SU-DHL-6 (cell line): ENCODE data around the gene ZNF580.
A peak's percentile ranks its signal among the peaks of the same experiment; 100 is the strongest.

Source experiments
- H2AFZ ChIP-seq: fragments of 200-600 bp; sonication (generic); 2 replicates; pipeline ENCODE4 v1.6.1; 2014; ENCODE audit warnings: low read depth, mild to moderate bottlenecking, moderate library complexity, mixed read lengths, antibody characterized with exemption, low read length; ENCODE audit not compliant: severe bottlenecking
- H3F3A ChIP-seq: fragments of 200-600 bp; shearing (Covaris generic); 2 replicates; pipeline ENCODE4 v1.6.0; 2016; ENCODE audit warnings: antibody characterized with exemption, mild to moderate bottlenecking; ENCODE audit not compliant: insufficient read depth
- H3K27ac ChIP-seq: fragments of 200-600 bp; sonication (generic); 2 replicates; pipeline ENCODE4 v1.5.1; 2016; ENCODE audit warnings: low read depth, mild to moderate bottlenecking, low read length, moderate library complexity, mixed read lengths
- H3K27me3 ChIP-seq: fragments of 200-600 bp; sonication (generic), shearing (Covaris generic); 2 replicates; pipeline ENCODE4 v1.6.0; 2014; ENCODE audit warnings: mild to moderate bottlenecking, low read length
- H3K36me3 ChIP-seq: fragments of 200-600 bp; sonication (generic); 2 replicates; pipeline ENCODE4 v1.6.1; 2014; ENCODE audit warnings: mild to moderate bottlenecking, low read length, mixed read lengths
- H3K4me2 ChIP-seq: fragments of 300-600, 200-600 bp; shearing (Covaris generic), sonication (generic); 2 replicates; pipeline ENCODE4 v1.6.0; 2014; ENCODE audit warnings: low read length, low read depth, mild to moderate bottlenecking; ENCODE audit not compliant: poor library complexity, severe bottlenecking
- H3K4me3 ChIP-seq: fragments of 200-600 bp; sonication (generic); 2 replicates; pipeline ENCODE4 v1.5.1; 2014; ENCODE audit warnings: antibody characterized with exemption, low read length, mild to moderate bottlenecking, mixed read lengths; ENCODE audit not compliant: insufficient read depth, poor library complexity, severe bottlenecking
- H3K79me2 ChIP-seq: fragments of 200-600 bp; sonication (generic); 2 replicates; pipeline ENCODE4 v1.6.1; 2014; ENCODE audit warnings: mild to moderate bottlenecking, low read length, moderate library complexity; ENCODE audit not compliant: insufficient read depth
- H3K9ac ChIP-seq: fragments of 200-600 bp; sonication (generic); 2 replicates; pipeline ENCODE4 v1.7.0; 2014; ENCODE audit warnings: mild to moderate bottlenecking, low read length
- H3K9me2 ChIP-seq: fragments of 200-600 bp; sonication (generic); replicated peaks from 2 replicates; pipeline ENCODE4 v1.6.1; 2014; ENCODE audit warnings: low read length; ENCODE audit not compliant: insufficient read depth
- H3K9me3 ChIP-seq: fragments of 200-600 bp; sonication (generic); 2 replicates; pipeline ENCODE4 v1.6.1; 2014; ENCODE audit warnings: low read length, mixed read lengths; ENCODE audit not compliant: insufficient read depth
- H4K20me1 ChIP-seq: fragments of 200-600 bp; sonication (generic); 2 replicates; pipeline ENCODE4 v1.6.1; 2014; ENCODE audit warnings: low read depth, mild to moderate bottlenecking, antibody characterized with exemption, low read length, moderate library complexity, mixed read lengths
- CTCF ChIP-seq: fragments of 200-600 bp; sonication (generic); IDR thresholded peaks from one replicate; pipeline ENCODE4 v1.5.1; 2017; ENCODE audit warnings: antibody characterized with exemption, mild to moderate bottlenecking, low read length, moderate library complexity; ENCODE audit not compliant: insufficient read depth, poor library complexity, severe bottlenecking
- EZH2phosphoT487 ChIP-seq: fragments of 200-600 bp; sonication (generic), shearing (Covaris generic); conservative IDR thresholded peaks from 2 replicates; pipeline ENCODE4 v1.6.1; 2018; ENCODE audit warnings: mild to moderate bottlenecking, antibody characterized with exemption, low read length, moderate library complexity, mixed read lengths

ZNF580 gene

GRCh38 chr19:55597501-55597921 is 43.3 kb upstream of the ZNF580 start:
- no peaks in the 10 kb centered on the region for H3K9me2 ChIP-seq
- H3K27ac ChIP-seq, result no peak overlapping the region
- no peaks in the 10 kb centered on the region for H3K9me3 ChIP-seq
- H4K20me1 ChIP-seq, result no peaks in the 10 kb centered on the region
- H2AFZ ChIP-seq, result no peak overlapping the region
- H3K27me3 ChIP-seq, result no peaks in the 10 kb centered on the region
- H3K4me3 ChIP-seq, result no peak overlapping the region
- H3F3A ChIP-seq, result peaks cover 27% of the 10 kb centered on the region
- TF ChIP-seq EZH2phosphoT487 (no peak), CTCF (no peak)
- H3K36me3 ChIP-seq, result no peaks in the 10 kb centered on the region
- H3K4me2 ChIP-seq, result no peak overlapping the region
- H3K9ac ChIP-seq, result no peak overlapping the region
- no peaks in the 10 kb centered on the region for H3K79me2 ChIP-seq

- Histone ChIP-seq H3K27ac (no peak overlapping the region), H3K9me2 (no peaks in the 10 kb centered on the region), H3K4me3 (no peak overlapping the region), H3F3A (peaks cover 27% of the 10 kb centered on the region), H3K79me2 (no peaks in the 10 kb centered on the region), H3K9me3 (no peaks in the 10 kb centered on the region), H2AFZ (no peak overlapping the region), H3K4me2 (no peak overlapping the region), H4K20me1 (no peaks in the 10 kb centered on the region), H3K9ac (no peak overlapping the region), H3K36me3 (no peaks in the 10 kb centered on the region), H3K27me3 (no peaks in the 10 kb centered on the region)
- TF ChIP-seq CTCF, result no peak
- no peak for TF ChIP-seq EZH2phosphoT487
Measured at GRCh38 chr19:55598034-55598433, 42.8 kb upstream of the ZNF580 start.

GRCh38 chr19:55598719-55599467 is 41.9 kb upstream of the ZNF580 start:
- Histone ChIP-seq H2AFZ (peak overlapping the region; percentile 67), H3K79me2 (no peaks in the 10 kb centered on the region), H3F3A (peaks cover 27% of the 10 kb centered on the region), H3K36me3 (no peaks in the 10 kb centered on the region), H3K4me3 (peak overlapping the region; percentile 62), H3K9me3 (no peaks in the 10 kb centered on the region), H3K4me2 (peak overlapping the region; percentile 64), H3K27ac (peak overlapping the region; percentile 95), H3K27me3 (no peaks in the 10 kb centered on the region), H4K20me1 (no peaks in the 10 kb centered on the region), H3K9me2 (no peaks in the 10 kb centered on the region), H3K9ac (peak overlapping the region; percentile 83)
- no peak for TF ChIP-seq EZH2phosphoT487
- TF ChIP-seq CTCF, result no peak
